Measurements from ENCODE around the gene PDZRN4. TPM values are rescaled to one million over a fixed set of nuclear protein-coding genes. Genes with fewer than 3 reads are reported as not detected.

Gene PDZRN4
- total RNA-seq, 2 donors from 2014 or later, result not detected

- Mint-ChIP-seq H3K27ac (no peak overlapping the region), H3K36me3 (ENCODE audit: low read depth) (no peaks in the 10 kb centered on the region), H3K4me1 (no peaks in the 10 kb centered on the region), H3K9me3 (no peaks in the 10 kb centered on the region), H3K27me3 (no peaks in the 10 kb centered on the region), H3K4me3 (no peak overlapping the region)
- no peak for ATAC-seq (replicated peaks)
Observed at GRCh38 chr12:41334390-41334789, 146.3 kb downstream of the PDZRN4 start.

DNA sequence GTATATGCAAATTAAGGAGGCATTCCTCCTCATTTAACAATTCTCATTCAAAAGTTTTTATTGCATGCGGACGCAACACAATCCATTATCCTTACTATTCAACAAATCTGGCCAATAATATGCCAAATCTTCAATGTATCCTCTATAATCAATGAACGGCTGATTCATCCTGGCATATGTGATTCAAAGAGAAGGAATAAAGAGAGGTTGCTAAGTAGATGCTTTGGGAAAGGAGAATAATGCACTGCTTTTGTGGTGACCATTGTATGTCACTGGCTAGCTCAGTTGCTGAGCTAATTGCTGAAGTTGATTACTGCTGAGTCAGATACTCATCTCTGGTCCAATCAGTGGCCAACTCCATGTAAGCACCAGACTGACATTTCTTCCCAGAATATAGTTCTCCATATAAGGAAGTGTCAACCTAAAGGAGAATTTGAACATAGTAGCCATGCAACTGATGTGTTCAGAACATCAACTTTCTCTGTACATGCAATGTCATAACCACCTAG lies 148.0 kb downstream of the PDZRN4 start:
- no peaks in the 10 kb centered on the region for H3K4me1 Mint-ChIP-seq
- no peaks in the 10 kb centered on the region for H3K27me3 Mint-ChIP-seq
- no peak overlapping the region for H3K4me3 Mint-ChIP-seq
- no peaks in the 10 kb centered on the region for H3K9me3 Mint-ChIP-seq
- no peak overlapping the region for H3K27ac Mint-ChIP-seq
- no peaks in the 10 kb centered on the region for H3K36me3 Mint-ChIP-seq (ENCODE audit: low read depth)
- ATAC-seq (replicated peaks), result no peak

DNA sequence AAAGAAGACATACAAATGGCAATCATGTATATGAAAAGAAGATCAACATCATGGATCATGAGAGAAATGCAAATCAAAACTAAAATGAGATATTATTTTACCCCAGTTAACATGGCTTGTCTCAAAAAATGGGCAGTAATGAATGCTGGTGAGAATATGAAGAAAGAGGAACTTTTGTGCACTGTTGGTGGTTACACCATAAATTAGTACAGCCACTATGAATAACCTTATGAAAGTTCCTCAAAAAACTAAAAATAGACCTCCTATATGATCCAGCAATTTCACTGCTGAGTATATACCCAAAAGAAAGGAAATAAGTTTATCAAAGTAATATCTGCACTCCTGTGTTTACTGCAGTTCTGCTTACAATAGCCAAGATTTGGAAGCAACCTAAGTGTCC lies 151.7 kb downstream of the PDZRN4 start:
- Mint-ChIP-seq H3K4me1 (no peaks in the 10 kb centered on the region), H3K27ac (no peak overlapping the region), H3K36me3 (ENCODE audit: low read depth) (no peaks in the 10 kb centered on the region), H3K4me3 (no peak overlapping the region), H3K27me3 (no peaks in the 10 kb centered on the region), H3K9me3 (no peaks in the 10 kb centered on the region)
- ATAC-seq (replicated peaks), result no peak

GRCh38 chr12:41344776-41345470 lies 156.8 kb downstream of the PDZRN4 start:
- Mint-ChIP-seq H3K27me3 (no peaks in the 10 kb centered on the region), H3K27ac (no peak overlapping the region), H3K4me1 (no peaks in the 10 kb centered on the region), H3K9me3 (no peaks in the 10 kb centered on the region), H3K36me3 (ENCODE audit: low read depth) (no peaks in the 10 kb centered on the region), H3K4me3 (no peak overlapping the region)
- no peak for ATAC-seq (replicated peaks)

- no peak for ATAC-seq (replicated peaks)
- Mint-ChIP-seq H3K27me3 (no peaks in the 10 kb centered on the region), H3K9me3 (peaks cover 5% of the 10 kb centered on the region), H3K27ac (no peak overlapping the region), H3K4me3 (no peak overlapping the region), H3K4me1 (no peaks in the 10 kb centered on the region), H3K36me3 (ENCODE audit: low read depth) (no peaks in the 10 kb centered on the region)
Observed at GRCh38 chr12:41348198-41348597, 160.1 kb downstream of the PDZRN4 start.

DNA sequence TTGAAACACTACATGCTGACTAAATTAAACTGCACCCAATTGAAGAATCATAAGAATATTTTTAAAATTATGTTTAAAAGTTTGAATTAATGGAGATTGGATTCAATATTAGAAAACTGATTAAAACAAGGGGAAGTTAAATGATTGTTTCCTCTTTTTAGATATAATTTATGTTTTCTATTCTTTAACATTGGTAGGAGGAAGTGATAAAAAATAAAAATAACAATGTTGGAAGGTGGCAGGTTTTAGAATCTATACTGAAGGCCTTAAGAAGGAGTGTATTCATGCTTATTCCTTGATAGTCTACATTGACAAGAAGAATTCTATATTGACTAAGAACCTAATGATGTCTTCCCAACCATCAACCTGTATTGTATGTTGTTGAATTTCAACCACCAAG lies 168.1 kb downstream of the PDZRN4 start:
- peaks cover 3% of the 10 kb centered on the region for H3K9me3 Mint-ChIP-seq
- H3K36me3 Mint-ChIP-seq (ENCODE audit: low read depth), result no peaks in the 10 kb centered on the region
- H3K4me3 Mint-ChIP-seq, result no peak overlapping the region
- ATAC-seq (replicated peaks), result no peak
- H3K4me1 Mint-ChIP-seq, result no peaks in the 10 kb centered on the region
- H3K27me3 Mint-ChIP-seq, result no peaks in the 10 kb centered on the region
- H3K27ac Mint-ChIP-seq, result no peak overlapping the region

GRCh38 chr12:41361738-41362137 lies 173.6 kb downstream of the PDZRN4 start:
- H3K27ac Mint-ChIP-seq, result no peak overlapping the region

DNA sequence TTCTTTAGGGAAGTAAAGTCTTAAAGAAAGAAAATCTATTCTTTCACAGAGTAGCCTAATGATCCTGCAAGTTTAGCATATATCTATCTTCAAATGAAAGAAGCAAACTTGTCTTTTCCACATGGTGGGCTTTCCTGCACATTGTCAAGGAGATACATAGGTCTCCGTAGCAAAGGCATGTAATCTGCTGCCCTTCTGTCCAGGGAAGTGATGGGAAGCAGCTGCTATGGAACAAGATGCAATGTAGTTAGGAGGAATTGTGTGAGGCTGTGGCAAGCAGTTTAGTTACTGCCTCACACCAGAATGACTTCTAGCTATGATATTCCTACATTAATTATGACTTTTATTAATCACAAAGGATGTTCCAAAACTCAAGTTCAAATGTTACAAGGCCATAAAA lies 174.4 kb downstream of the PDZRN4 start:
- Mint-ChIP-seq H3K4me3 (no peak overlapping the region), H3K36me3 (ENCODE audit: low read depth) (no peaks in the 10 kb centered on the region), H3K9me3 (no peaks in the 10 kb centered on the region), H3K4me1 (no peaks in the 10 kb centered on the region), H3K27me3 (no peaks in the 10 kb centered on the region), H3K27ac (no peak overlapping the region)
- no peak for ATAC-seq (replicated peaks)

More at GRCh38 chr12:41361738-41362137, 173.6 kb downstream of the PDZRN4 start:
- no peak for ATAC-seq (replicated peaks)
- Mint-ChIP-seq H3K36me3 (ENCODE audit: low read depth) (no peaks in the 10 kb centered on the region), H3K4me3 (no peak overlapping the region), H3K4me1 (no peaks in the 10 kb centered on the region), H3K27me3 (no peaks in the 10 kb centered on the region), H3K9me3 (no peaks in the 10 kb centered on the region)

DNA sequence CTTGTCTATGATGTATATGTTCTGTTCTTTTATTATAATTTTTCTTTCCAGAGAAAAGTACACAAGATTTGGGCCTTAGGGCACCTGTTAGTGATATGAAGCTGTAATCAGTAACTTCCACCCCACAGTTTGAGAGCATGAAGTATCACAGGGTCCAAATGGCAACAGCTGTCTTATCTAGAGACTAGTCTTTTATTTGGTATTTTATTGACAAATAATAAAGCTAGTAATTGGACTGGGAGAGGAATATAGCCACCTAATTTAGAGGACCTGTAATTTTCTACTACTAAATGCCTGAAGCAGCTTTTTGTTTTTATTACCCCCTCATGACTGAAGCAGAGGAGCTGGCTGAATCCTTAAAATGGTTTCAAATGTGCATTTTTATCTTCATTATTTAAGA lies 174.8 kb downstream of the PDZRN4 start:
- Mint-ChIP-seq H3K9me3 (no peaks in the 10 kb centered on the region), H3K27me3 (no peaks in the 10 kb centered on the region), H3K4me1 (no peaks in the 10 kb centered on the region), H3K27ac (no peak overlapping the region), H3K4me3 (no peak overlapping the region), H3K36me3 (ENCODE audit: low read depth) (no peaks in the 10 kb centered on the region)
- ATAC-seq (replicated peaks), result no peak

DNA sequence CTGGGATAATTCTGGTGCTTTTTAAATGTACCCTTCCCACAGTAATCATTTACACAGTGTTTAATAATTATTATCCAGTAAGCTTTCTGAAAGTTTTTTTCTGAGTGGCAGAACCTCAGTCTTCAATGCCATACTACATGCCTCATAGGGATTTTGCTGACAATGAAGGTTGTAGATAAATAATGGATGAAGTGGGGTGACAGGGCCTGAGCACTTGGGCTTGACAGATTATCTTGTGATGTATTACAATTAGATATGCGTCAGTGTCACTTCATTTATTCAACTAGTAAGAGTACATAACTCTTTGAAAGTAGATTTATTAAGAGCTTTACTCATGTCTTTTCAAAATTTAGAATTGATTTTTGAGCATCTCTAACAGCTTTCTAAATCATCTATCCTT lies 176.1 kb downstream of the PDZRN4 start:
- H3K4me3 Mint-ChIP-seq, result no peak overlapping the region
- H3K9me3 Mint-ChIP-seq, result no peaks in the 10 kb centered on the region
- no peaks in the 10 kb centered on the region for H3K27me3 Mint-ChIP-seq
- no peaks in the 10 kb centered on the region for H3K36me3 Mint-ChIP-seq (ENCODE audit: low read depth)
- H3K27ac Mint-ChIP-seq, result no peak overlapping the region
- H3K4me1 Mint-ChIP-seq, result no peaks in the 10 kb centered on the region
- no peak for ATAC-seq (replicated peaks)

DNA sequence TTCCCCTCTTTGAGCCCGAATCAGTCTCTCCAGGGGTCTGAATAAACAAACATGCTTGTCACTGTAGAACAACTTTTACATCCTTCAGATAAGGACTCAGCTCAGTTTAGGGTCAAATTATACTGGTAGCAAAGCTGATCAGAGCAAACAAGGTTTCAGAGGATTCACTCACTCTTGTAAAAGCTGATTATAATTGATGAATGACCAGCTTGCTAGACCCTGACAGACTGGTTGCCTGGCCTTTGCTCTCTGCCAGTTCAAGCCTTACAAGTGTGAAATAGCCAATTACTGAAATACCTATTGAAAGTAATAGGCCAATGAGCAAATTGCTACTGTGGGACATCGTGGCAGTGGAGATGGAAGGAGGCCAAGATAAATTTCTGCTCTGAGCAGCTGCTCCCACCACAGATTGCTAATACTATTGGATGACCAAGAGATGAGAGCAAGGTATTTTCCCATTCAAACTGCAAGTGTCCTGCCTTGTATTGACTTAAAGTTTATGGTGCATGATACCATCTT lies 177.6 kb downstream of the PDZRN4 start:
- Mint-ChIP-seq H3K27me3 (no peaks in the 10 kb centered on the region), H3K36me3 (ENCODE audit: low read depth) (no peaks in the 10 kb centered on the region), H3K4me3 (no peak overlapping the region), H3K9me3 (no peaks in the 10 kb centered on the region), H3K4me1 (no peaks in the 10 kb centered on the region), H3K27ac (no peak overlapping the region)
- no peak for ATAC-seq (replicated peaks)

DNA sequence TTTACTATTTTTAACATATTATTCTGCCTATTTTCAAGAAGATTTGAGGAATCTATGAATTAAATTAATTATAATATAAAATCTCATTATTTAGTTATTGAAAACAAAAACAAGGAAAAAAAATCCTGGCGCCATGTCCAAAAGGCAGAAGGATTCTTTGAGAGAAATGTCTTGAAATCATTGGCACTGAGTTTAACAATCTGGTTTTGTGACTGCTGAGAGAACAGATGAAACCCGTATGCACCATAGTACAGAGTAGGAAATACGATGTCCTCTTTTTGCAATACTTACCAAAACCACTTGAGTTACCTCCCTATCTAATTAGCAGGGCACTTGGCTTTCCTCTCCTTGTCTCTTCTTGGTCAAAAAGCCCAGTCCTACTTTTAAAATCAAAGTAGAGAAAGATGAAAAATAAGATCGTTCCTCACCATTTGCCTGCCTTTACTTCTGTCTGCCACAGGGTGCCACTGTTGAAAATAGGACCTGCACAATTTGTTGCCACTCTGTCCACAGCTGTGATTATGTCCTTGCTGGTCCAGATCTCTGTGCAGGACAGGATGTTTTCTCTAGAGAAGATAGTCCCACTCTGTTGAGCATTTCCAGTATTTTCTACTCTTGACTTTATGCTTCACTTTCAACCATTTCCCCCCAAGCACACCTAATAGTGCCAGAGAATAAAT lies 179.7 kb downstream of the PDZRN4 start:
- no peak overlapping the region for H3K4me3 Mint-ChIP-seq
- H3K9me3 Mint-ChIP-seq, result peaks cover 3% of the 10 kb centered on the region
- no peak overlapping the region for H3K27ac Mint-ChIP-seq

GRCh38 chr12:41380878-41381277 lies 192.8 kb downstream of the PDZRN4 start:
- Mint-ChIP-seq H3K9me3 (peaks cover 11% of the 10 kb centered on the region), H3K27ac (no peak overlapping the region), H3K4me1 (no peaks in the 10 kb centered on the region), H3K27me3 (no peaks in the 10 kb centered on the region), H3K36me3 (ENCODE audit: low read depth) (no peaks in the 10 kb centered on the region), H3K4me3 (no peak overlapping the region)
- ATAC-seq (replicated peaks), result no peak

More for the DNA sequence above, 179.7 kb downstream of the PDZRN4 start:
- Mint-ChIP-seq H3K27me3 (peaks cover 5% of the 10 kb centered on the region), H3K4me1 (no peaks in the 10 kb centered on the region), H3K36me3 (ENCODE audit: low read depth) (no peaks in the 10 kb centered on the region)
- no peak for ATAC-seq (replicated peaks)

DNA sequence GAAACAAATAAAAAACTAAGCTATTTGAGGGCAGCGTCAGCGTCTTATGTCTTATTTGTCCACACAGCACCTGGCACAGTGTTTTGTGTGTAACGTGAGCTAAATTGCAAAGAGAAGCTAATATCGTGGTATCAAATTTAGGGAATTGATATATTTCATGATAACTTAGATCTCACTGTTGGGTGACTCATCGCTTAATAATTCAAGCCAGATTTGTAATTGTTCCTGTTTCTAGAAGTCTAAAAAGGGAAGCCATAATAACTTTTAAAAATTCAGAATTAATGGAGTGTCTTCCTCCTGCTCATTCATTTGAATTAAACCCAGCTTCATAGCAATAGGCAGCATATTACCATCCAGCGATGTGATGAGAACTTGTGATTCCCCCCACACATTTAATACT lies 214.7 kb downstream of the PDZRN4 start:
- H3K36me3 Mint-ChIP-seq (ENCODE audit: low read depth), result no peaks in the 10 kb centered on the region
- H3K9me3 Mint-ChIP-seq, result peaks cover 8% of the 10 kb centered on the region
- H3K4me3 Mint-ChIP-seq, result no peak overlapping the region
- no peak overlapping the region for H3K27ac Mint-ChIP-seq
- no peak for ATAC-seq (replicated peaks)
- no peaks in the 10 kb centered on the region for H3K4me1 Mint-ChIP-seq
- no peaks in the 10 kb centered on the region for H3K27me3 Mint-ChIP-seq

DNA sequence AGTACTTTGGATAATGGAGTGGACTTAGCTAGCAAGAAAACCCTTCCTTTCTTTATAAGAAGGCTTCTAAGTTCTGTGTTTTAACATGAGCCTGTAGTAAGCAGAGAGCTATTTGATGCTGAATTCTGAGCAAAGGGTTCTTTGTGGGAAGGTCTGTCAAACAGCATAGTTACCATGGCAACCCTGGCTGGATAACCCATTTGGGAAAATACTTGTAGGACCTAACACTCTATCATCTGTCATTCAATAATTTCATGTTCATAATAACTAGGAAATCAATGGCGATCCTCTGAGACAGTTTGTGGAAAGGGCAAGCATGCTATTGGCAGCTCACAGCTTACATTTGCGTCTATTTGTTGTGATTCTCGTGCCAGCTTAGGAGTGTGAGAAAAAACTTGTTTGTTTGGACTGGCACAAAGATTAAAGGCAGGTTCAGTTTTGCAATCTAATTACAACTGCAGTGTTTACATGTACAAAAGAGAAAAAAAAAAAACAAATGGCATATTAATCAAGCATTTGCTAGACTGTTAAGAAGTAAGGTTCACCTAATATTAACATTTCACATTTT lies 219.2 kb downstream of the PDZRN4 start:
- Mint-ChIP-seq H3K4me1 (no peaks in the 10 kb centered on the region), H3K4me3 (no peak overlapping the region), H3K27ac (no peak overlapping the region), H3K36me3 (ENCODE audit: low read depth) (no peaks in the 10 kb centered on the region), H3K27me3 (no peaks in the 10 kb centered on the region), H3K9me3 (peaks cover 11% of the 10 kb centered on the region)
- no peak for ATAC-seq (replicated peaks)
